ENCODE data around the gene CDH4. TPM values are rescaled to one million over a fixed set of nuclear protein-coding genes. Genes with fewer than 3 reads are reported as not detected.

CDH4 gene
- polyA plus RNA-seq, 1 donor from 2014 or later, result not detected

DNA sequence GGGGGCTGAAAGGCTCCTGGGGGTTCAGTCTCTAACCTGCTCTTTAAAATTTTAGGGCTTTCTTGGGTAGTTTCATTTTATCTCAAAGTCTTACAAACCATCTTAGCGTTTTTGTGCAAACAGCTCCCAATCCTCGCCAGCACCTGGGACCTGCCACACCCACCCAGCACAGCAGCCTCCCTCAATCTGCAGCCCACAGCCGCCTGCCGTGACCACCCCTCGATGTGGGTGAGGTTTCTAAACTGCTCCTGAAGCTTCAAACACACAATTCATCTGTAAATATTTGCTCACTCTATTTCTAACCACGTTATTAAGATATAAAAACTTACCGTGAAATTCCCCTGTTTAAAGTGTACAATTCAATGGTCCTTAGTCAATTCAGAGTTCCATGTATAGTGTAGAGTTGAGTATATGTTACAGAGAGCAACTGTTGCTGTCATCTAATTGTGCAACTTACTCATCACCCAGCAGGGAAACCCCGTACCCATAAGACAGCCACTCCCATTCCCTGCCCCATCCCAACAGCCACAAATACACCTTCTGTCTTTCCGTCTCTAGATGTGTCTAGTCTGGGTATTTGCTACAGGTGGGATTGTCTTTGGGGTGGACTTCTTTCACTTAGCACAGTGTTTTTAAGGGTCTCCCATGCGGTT is 432.6 kb downstream of the CDH4 start:
- H3K36me3 Mint-ChIP-seq, result no peaks in the 10 kb centered on the region
- H3K4me1 Mint-ChIP-seq, result no peaks in the 10 kb centered on the region
- peaks cover 0 to 3% (median 1%) of the 10 kb centered on the region in 3 donors for H3K9me3 Mint-ChIP-seq
- no peak overlapping the region for H3K27ac Mint-ChIP-seq
- no peaks in the 10 kb centered on the region for H3K27me3 Mint-ChIP-seq
- H3K4me3 Mint-ChIP-seq, result no peak overlapping the region

DNA sequence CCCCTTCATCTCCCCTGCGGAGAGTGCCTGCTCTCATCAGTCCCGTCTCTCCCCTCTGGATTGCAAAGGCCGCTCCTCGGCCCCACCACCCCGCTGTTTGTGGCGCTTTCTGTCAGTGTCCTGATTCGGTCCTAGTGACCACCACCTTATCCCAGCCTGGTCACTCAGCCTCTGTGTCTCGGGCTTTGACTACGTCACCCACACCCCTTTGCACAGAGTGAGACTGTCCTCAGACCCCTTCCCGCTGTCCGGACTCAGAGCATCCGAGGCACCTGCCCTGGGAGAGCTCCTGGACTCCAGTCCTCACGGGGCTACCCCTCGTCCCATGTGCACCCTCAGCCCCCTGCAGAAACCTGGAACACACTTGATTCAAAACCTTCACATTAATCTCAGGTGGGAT is 433.4 kb downstream of the CDH4 start:
- Mint-ChIP-seq H3K27ac (no peak overlapping the region), H3K4me1 (no peaks in the 10 kb centered on the region), H3K9me3 (peaks cover 0 to 3% (median 1%) of the 10 kb centered on the region in 3 donors)

DNA sequence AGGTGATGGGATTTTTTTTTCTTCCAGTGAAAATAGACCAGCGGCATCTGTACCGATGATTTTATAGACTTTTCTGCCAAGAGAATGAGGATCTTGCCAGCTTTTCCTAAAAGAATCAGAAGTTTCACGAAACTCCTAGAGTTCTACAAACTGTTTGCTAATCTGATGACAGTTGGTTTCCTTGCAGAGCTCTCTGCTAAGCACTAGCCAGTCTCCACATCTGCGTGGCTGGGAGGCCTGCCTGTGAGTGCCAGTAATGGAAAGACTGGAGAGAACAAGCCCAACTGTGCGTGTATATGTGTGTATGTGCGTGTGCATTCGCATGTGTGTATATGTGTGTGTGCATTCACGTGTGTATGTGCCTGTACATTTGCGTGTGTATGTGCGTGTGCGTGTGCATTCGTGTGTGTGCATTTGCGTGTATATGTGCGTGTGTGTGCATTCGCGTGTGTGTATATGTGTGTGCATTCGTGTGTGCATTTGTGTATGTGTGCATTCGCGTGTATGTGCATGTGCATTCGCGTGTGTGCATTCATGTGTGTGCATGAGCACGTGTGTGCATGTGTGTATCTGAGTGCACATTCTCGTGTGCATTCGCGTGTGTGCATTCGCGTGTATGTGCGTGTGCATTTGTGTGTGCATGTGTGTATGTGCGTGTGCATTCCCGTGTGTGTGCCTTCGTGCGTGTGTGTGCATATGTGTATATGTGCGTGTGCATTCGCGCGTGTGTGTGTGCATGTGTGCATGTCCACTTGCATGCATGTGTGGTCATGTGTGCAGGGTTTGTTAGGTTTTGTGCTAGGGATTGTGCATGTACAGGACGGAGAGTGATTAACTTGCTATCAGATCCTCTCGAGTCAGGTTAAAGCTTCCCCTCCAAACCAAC is 434.2 kb downstream of the CDH4 start:
- H3K4me1 Mint-ChIP-seq, result no peaks in the 10 kb centered on the region
- H3K27ac Mint-ChIP-seq, result peak overlapping the region in 1 of 3 donors; percentile 29

More for the DNA sequence above, 433.4 kb downstream of the CDH4 start:
- Mint-ChIP-seq H3K36me3 (no peaks in the 10 kb centered on the region), H3K4me3 (peak overlapping the region in 1 of 4 donors; percentile 54), H3K27me3 (no peaks in the 10 kb centered on the region)

DNA sequence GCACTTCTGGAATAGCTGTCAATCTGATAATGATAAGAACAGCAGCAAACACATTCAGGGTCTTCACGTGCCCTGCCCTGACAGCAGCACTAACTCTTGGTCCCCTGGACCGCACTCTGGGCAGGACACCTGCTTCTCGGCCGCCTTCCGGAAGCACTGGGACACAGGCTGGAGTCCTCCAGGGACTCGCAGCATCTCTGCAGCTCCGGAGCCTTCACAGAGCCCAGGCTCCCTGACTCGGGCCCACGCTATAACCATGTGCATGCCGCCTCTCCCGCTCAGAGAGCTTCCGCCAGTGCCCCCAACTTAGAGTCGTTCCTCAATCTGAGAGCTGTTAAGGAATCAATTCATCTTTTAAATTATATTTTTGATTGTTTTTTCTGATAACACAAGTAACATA is 436.4 kb downstream of the CDH4 start:
- no peaks in the 10 kb centered on the region for H3K4me1 Mint-ChIP-seq
- no peak overlapping the region for H3K4me3 Mint-ChIP-seq
- no peaks in the 10 kb centered on the region for H3K27me3 Mint-ChIP-seq

More for the DNA sequence above, 434.2 kb downstream of the CDH4 start:
- H3K9me3 Mint-ChIP-seq, result peaks cover 1 to 3% (median 3%) of the 10 kb centered on the region in 3 donors
- no peaks in the 10 kb centered on the region for H3K27me3 Mint-ChIP-seq
- no peak overlapping the region for H3K4me3 Mint-ChIP-seq
- H3K36me3 Mint-ChIP-seq, result no peaks in the 10 kb centered on the region

DNA sequence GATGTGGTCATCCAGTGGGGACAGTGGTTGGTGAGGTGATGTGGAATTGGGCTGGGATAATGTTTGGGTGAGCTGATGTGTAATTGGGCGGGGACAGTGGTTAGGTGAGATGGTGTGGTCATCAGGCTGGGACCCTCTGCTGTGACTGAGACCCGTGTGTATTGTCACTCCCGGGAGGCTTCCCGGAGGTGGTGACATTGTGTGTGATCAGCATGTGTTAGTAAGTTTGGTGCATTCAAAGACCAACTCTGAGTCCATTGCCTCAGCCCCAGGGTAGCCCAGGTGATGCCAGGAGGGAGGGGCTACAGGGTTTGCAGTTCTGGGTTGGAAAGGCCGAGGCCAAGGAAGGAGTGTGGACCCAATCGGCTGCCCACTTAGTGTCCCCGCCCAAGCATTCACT is 438.1 kb downstream of the CDH4 start:
- H3K36me3 Mint-ChIP-seq, result no peaks in the 10 kb centered on the region
- no peak overlapping the region for H3K27ac Mint-ChIP-seq
- no peaks in the 10 kb centered on the region for H3K27me3 Mint-ChIP-seq
- H3K9me3 Mint-ChIP-seq, result peaks cover 0 to 3% (median 1%) of the 10 kb centered on the region in 3 donors
- no peaks in the 10 kb centered on the region for H3K4me1 Mint-ChIP-seq
- peak overlapping the region in 1 of 4 donors; percentile 36 for H3K4me3 Mint-ChIP-seq

More for the DNA sequence above, 436.4 kb downstream of the CDH4 start:
- peaks cover 1 to 3% (median 3%) of the 10 kb centered on the region in 3 donors for H3K9me3 Mint-ChIP-seq
- no peaks in the 10 kb centered on the region for H3K36me3 Mint-ChIP-seq
- H3K27ac Mint-ChIP-seq, result no peak overlapping the region

DNA sequence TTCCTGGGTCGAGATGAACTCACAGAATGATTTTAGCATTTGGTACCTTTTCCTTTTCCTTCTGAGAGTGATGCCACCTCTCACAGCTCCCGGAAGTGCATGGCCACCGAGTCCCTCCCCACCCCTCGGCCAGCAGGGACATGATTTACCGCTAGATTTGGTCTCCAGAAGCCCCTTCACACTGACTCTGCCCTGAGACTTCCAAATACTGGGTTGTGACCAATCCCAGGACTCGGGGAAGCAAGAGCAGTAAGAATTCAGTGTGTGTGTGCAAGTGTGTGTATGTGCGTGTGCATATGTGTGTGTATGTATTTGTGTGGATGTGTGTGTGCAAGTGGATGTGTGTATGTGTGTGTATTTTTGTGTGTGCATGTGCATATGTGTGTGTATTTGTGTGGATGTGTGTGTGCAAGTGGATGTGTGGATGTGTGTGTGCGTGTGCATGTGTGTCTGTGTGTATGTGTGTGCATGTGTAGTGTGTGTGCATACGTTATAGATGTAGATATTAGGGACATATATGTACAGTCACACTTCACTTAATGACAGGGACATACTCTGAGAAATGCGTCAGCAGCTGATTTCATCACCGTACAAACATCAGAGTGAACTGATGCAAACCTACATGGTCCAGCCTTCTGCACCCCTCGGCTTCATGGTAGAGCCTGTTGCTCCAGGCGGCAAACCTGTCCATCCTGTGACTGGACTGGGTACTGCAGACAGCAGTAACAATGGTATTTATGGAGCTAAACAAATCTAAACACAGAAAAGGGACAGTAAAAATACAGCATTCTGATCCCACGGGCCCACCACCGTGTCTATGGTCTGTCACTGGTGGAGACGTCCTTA is 439.2 kb downstream of the CDH4 start:
- Mint-ChIP-seq H3K27ac (no peak overlapping the region), H3K36me3 (no peaks in the 10 kb centered on the region), H3K27me3 (no peaks in the 10 kb centered on the region), H3K9me3 (peaks cover 0 to 3% (median 1%) of the 10 kb centered on the region in 3 donors), H3K4me3 (peak overlapping the region in 1 of 4 donors; percentile 48), H3K4me1 (no peaks in the 10 kb centered on the region)

DNA sequence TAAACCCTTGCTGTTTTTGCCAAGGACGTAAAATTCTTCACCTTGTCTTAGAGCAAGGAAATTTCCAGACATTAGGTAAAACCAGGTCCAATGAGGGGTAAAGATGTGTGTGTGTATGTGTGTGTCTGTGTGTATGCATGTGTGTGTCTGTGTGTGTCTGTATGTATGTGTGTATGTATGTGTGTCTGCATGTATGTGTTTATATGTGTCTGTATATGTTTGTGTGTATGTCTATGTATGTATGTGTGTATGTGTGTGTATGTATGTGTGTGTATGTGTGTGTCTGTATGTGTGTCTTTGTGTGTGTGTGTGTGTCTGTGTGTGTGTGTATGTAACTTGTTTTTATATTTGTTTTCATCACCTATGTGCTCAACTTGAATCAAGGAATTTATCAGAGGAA is 439.9 kb downstream of the CDH4 start:
- Mint-ChIP-seq H3K4me1 (no peaks in the 10 kb centered on the region), H3K4me3 (no peak overlapping the region), H3K36me3 (no peaks in the 10 kb centered on the region), H3K27ac (peak overlapping the region in 1 of 3 donors; percentile 2), H3K27me3 (no peaks in the 10 kb centered on the region), H3K9me3 (peaks cover 0 to 3% (median 1%) of the 10 kb centered on the region in 3 donors)

DNA sequence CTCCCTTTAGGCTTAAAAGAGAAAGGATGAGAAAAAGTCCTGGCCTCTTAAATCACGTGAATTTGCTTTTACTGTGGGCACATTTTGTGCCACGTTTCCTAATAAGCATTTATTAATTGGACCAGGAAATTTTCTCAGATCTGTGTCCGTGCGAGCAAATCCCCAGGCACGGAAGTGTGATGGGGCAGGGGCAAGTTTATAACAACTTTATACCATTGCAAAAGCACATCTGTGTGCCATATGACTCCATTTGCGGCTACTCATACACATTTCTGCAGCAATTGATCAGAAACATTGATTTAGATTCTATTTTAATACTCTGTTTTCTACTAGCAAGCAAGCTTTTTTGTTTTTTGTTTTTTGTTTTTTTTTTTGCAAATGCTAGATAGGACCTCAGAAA is 440.4 kb downstream of the CDH4 start:
- H3K36me3 Mint-ChIP-seq, result no peaks in the 10 kb centered on the region
- no peaks in the 10 kb centered on the region for H3K4me1 Mint-ChIP-seq
- no peaks in the 10 kb centered on the region for H3K27me3 Mint-ChIP-seq
- no peak overlapping the region for H3K4me3 Mint-ChIP-seq
- H3K27ac Mint-ChIP-seq, result no peak overlapping the region
- peaks cover 0 to 3% (median 1%) of the 10 kb centered on the region in 3 donors for H3K9me3 Mint-ChIP-seq

DNA sequence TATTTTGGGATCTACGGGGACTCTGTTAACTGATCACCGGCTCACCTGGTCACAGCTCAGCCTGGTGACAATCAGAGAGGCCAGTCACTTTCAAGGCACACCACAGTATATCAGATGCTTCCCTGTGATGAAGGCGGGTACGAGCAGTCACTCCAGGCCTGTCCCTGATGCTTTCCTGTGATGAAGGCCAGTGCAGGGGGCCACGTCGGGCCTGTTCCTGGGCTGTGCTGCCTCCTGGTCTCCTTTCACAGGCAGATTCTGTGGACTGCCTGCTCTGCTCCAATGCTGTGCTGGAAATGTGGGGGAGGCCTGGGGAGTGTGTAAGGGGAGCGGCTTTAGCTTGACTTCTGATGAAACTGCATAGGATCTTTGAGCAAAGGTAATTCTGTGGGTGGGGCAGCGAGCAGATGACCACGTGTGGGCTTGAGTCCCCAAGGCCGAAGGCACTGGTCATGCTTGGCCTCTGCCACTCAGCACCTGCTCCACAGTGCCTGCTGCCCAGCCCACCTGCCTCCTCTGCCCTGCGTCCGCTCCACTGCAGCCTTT is 441.1 kb downstream of the CDH4 start:
- H3K9me3 Mint-ChIP-seq, result peaks cover 0 to 3% (median 0%) of the 10 kb centered on the region in 3 donors

DNA sequence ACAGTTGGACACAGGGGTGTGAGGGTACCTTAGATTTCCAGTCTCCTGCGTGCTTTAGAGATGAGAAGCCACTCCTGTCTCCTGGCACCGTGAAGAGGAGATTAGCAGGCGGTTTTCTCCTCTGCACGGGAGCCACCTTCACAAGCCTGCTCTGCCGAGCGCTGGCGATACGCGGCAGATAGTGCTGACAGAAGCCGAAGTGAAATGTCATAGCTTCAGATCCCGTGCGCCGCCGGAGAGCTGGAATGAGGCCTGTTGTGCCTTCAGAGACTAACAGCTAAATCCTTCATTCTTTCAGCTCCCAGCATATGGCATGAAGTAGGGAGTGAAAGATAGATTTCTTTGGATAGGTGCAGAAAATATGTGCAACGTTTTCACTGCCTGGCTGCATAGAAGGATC is 442.6 kb downstream of the CDH4 start:
- Mint-ChIP-seq H3K4me3 (no peak overlapping the region), H3K27me3 (no peaks in the 10 kb centered on the region)

More for the DNA sequence above, 441.1 kb downstream of the CDH4 start:
- no peaks in the 10 kb centered on the region for H3K36me3 Mint-ChIP-seq
- no peaks in the 10 kb centered on the region for H3K4me1 Mint-ChIP-seq
- H3K4me3 Mint-ChIP-seq, result no peak overlapping the region
- H3K27ac Mint-ChIP-seq, result no peak overlapping the region
- H3K27me3 Mint-ChIP-seq, result no peaks in the 10 kb centered on the region

DNA sequence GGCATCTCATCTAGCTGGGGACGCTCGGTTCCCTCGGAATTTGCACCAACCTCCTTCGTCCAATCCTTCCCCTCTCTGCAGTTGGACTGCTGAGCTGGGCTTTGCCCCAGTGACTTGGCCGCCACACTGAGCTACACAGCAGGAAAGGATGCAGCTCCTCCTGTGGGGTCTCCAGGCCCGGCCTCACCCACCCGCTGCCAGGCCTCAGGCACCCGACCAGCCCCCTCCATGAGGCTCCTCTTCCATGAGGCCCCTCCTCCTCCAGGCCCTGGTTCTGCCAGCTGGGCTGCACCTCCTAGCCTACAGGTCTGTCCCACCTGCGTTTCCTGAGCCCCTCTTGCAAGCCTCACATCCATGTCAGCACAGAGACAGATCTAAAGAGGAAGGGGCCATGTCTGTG is 443.7 kb downstream of the CDH4 start:
- Mint-ChIP-seq H3K4me3 (no peak overlapping the region), H3K27ac (no peak overlapping the region), H3K36me3 (no peaks in the 10 kb centered on the region), H3K4me1 (no peaks in the 10 kb centered on the region), H3K9me3 (peaks cover 0 to 3% (median under 1%) of the 10 kb centered on the region in 3 donors), H3K27me3 (no peaks in the 10 kb centered on the region)

More for the DNA sequence above, 442.6 kb downstream of the CDH4 start:
- Mint-ChIP-seq H3K27ac (no peak overlapping the region), H3K9me3 (peaks cover 0 to 3% (median 0%) of the 10 kb centered on the region in 3 donors), H3K4me1 (no peaks in the 10 kb centered on the region), H3K36me3 (no peaks in the 10 kb centered on the region)

DNA sequence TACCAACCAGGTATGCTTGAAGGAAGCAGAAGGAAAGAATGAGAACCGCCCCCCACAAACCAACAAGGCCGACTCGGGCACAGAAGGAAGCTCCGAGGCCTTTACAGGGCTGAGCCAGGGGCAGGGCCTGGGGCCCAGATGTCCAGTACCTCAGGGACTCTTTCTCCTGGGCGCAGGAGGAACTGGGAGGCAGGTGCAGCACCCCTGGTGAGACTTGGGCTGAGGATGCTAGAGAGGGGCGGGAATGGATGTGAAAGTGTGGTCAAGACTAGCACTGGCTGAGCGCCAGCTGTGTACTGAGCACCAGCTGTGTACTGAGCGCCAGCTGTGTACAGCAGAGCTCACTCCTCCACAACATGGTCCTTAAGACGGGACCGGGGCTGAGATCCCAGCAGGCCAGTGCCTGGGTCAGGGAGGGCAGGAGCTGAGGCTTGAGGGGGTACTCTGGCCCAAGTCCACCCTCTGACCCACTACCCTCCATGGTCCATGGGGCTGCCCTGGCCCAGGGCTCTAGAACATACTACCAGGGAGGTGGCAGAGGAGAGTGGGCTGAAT is 444.2 kb downstream of the CDH4 start:
- Mint-ChIP-seq H3K36me3 (no peaks in the 10 kb centered on the region), H3K4me3 (no peak overlapping the region), H3K27ac (no peak overlapping the region), H3K9me3 (peaks cover 0 to 6% (median under 1%) of the 10 kb centered on the region in 3 donors), H3K27me3 (no peaks in the 10 kb centered on the region), H3K4me1 (no peaks in the 10 kb centered on the region)

DNA sequence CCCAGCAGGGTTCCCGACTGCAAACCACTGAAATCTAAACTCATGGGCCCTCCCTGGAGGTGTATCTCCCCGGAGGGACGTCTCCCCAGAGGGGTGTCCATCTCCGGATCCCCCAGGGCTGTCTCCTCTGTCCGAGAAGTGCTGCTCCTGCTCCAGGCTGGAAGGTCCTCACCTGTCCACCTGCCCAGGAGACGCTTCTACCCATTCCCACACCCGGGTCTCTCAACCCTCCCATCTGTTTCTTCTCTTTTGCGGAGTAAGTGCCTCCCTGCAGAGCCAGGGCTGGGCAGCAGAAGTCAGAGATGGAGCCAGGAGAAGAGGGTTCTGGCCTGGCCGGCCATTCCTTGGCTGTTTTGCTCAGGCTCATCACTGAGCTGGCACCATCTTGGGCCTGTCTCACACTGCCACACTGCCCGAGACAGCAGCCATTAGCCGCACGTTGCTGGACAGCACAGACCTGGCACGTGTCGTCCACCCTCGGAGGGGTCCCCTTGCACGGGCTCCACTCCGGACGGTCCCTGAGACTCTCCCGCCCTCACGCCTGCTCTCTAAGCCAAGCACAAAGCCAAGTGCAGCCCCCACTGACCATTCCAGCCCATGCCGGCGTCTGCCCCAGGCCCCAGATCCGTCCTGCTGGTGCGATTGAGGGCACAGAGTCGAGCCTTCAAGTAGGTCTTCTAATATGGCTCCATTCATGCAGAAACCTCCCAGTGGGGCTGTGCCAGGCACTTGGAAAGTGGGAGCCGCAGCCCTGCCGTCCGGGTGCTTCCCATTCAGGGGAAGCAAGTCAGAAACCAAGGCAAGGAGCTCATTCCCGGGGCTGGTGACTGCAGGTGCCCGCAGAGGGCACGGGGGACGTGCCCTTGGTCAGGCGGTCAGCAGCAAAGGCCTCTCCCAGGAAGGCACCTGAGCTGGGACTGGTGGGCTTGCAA is 445.9 kb downstream of the CDH4 start:
- Mint-ChIP-seq H3K4me3 (no peak overlapping the region), H3K27me3 (no peaks in the 10 kb centered on the region), H3K36me3 (no peaks in the 10 kb centered on the region), H3K9me3 (peaks cover 0 to 7% (median 0%) of the 10 kb centered on the region in 3 donors), H3K4me1 (no peaks in the 10 kb centered on the region), H3K27ac (no peak overlapping the region)
